Natural killer cell (primary cell): Measurements from ENCODE around the gene A2M. TPM values are rescaled to one million over a fixed set of nuclear protein-coding genes. Genes with fewer than 3 reads are reported as not detected.

Experiments used
- ATAC-seq, 3 donors: fragments of 150-1000 bp in 2 of 3; fragments of 200-7000 bp in 1 of 3; cut with Tn5 transposase; 1 replicate in 1 of 3; 2 replicates in 2 of 3; pipeline ENCODE4 v1.10.0; 2021; ENCODE audit warnings: mild to moderate bottlenecking in 2 of 3, moderate library complexity in 2 of 3
- DNase-seq, 2 donors: peaks; one replicate each; pipeline versions ENCODE4 v3.0.0 to v3.0.0-alpha.2; 2013 to 2021; ENCODE audit warnings: mixed read lengths in 1 of 2
- H3K27ac ChIP-seq: one replicate; pipeline ENCODE4 v1.5.1; 2013; ENCODE audit warnings: mild to moderate bottlenecking, low read length
- H3K27me3 ChIP-seq: one replicate; pipeline ENCODE4 v1.6.1; 2013; ENCODE audit warnings: low read length; ENCODE audit not compliant: control insufficient read depth, insufficient read depth
- H3K36me3 ChIP-seq: one replicate; pipeline ENCODE4 v1.6.1; 2013; ENCODE audit warnings: low read length; ENCODE audit not compliant: control insufficient read depth, insufficient read depth
- H3K4me1 ChIP-seq: one replicate; pipeline ENCODE4 v1.6.1; 2013; ENCODE audit warnings: low read length; ENCODE audit not compliant: control insufficient read depth, insufficient read depth
- H3K4me3 ChIP-seq: one replicate; pipeline ENCODE4 v1.5.1; 2013; ENCODE audit warnings: low read length
- H3K9me3 ChIP-seq: one replicate; pipeline ENCODE4 v1.6.1; 2013; ENCODE audit warnings: low read length; ENCODE audit not compliant: control insufficient read depth, insufficient read depth
- H3K27ac Mint-ChIP-seq, 2 donors: one replicate each; pipeline ENCODE4 v1.8.0; 2022; ENCODE audit warnings: mild to moderate bottlenecking in 2 of 2, mixed read lengths in 2 of 2, moderate library complexity in 1 of 2
- H3K27me3 Mint-ChIP-seq, 2 donors: one replicate each; pipeline ENCODE4 v1.8.0; 2022; ENCODE audit warnings: low read depth in 2 of 2, mixed read lengths in 2 of 2
- H3K36me3 Mint-ChIP-seq: one replicate; pipeline ENCODE4 v1.8.0; 2022; ENCODE audit warnings: mixed read lengths
- H3K4me1 Mint-ChIP-seq, 2 donors: one replicate each; pipeline ENCODE4 v1.8.0; 2022; ENCODE audit warnings: mixed read lengths in 2 of 2
- H3K4me3 Mint-ChIP-seq: one replicate; pipeline ENCODE4 v1.8.0; 2022; ENCODE audit warnings: mild to moderate bottlenecking, moderate library complexity, mixed read lengths
- H3K9me3 Mint-ChIP-seq, 2 donors: one replicate each; pipeline ENCODE4 v1.8.0; 2022; ENCODE audit warnings: mixed read lengths in 2 of 2
- CTCF ChIP-seq: fragments of 200-600 bp; IDR thresholded peaks from one replicate; pipeline ENCODE4 v1.8.0; 2022; ENCODE audit warnings: antibody characterized with exemption
- WGBS: methylation state at CpG from one replicate; pipeline ENCODE4 v1.1.7; 2013; ENCODE audit warnings: missing lambda C conversion rate; ENCODE audit not compliant: insufficient coverage; 5-methylcytosine and 5-hydroxymethylcytosine counted together
- intact Hi-C: fragments of 100-400 bp; cut with micrococcal nuclease; formaldehyde crosslinking; loops from one replicate; pipeline ENCODE4 v1.14.2; 2022
- total RNA-seq, 4 donors: library from RNA; stranded (reverse); fragments of 120-200 nt in 1 of 4; gene quantifications; one replicate each; pipeline versions ENCODE4 v1.2.3 to v1.2.4, GENCODE V29; 2013 to 2022

The A2M gene
- total RNA-seq, 3 donors from 2014 or later (not counting 1 experiment from before 2014, with no cell fraction given), result 0.08 TPM; not detected in 2

- TF ChIP-seq CTCF, result no peak
- Histone ChIP-seq H3K9me3 (no peaks in the 10 kb centered on the region), H3K27me3 (no peaks in the 10 kb centered on the region), H3K27ac (no peak overlapping the region), H3K4me3 (no peak overlapping the region), H3K36me3 (peaks cover 25% of the 10 kb centered on the region), H3K4me1 (no peaks in the 10 kb centered on the region)
- no peaks in the 10 kb centered on the region for H3K36me3 Mint-ChIP-seq
- no peak overlapping the region for H3K4me3 Mint-ChIP-seq
- H3K27me3 Mint-ChIP-seq, result no peaks in the 10 kb centered on the region
- no peaks in the 10 kb centered on the region for H3K9me3 Mint-ChIP-seq
- ATAC-seq (no peak), DNase-seq (no peak)
- intact Hi-C loops, result no loop called here
- peaks cover 0 to 6% of the 10 kb centered on the region in 2 donors for H3K4me1 Mint-ChIP-seq
- H3K27ac Mint-ChIP-seq, result no peak overlapping the region
- WGBS, result 96% methylated on average over 16 of the region's 16 CpGs
Observed at GRCh38 chr12:9124383-9125031, 8.8 kb upstream of the A2M start.

GRCh38 chr12:9123781-9124382 lies 8.2 kb upstream of the A2M start:
- no peak for TF ChIP-seq CTCF
- H3K4me3 ChIP-seq, result no peak overlapping the region
- no peaks in the 10 kb centered on the region for H3K9me3 Mint-ChIP-seq
- no peaks in the 10 kb centered on the region for H3K27me3 ChIP-seq
- no peak overlapping the region for H3K27ac Mint-ChIP-seq
- peaks cover 0 to 9% of the 10 kb centered on the region in 2 donors for H3K4me1 Mint-ChIP-seq
- H3K4me3 Mint-ChIP-seq, result no peak overlapping the region
- no peaks in the 10 kb centered on the region for H3K36me3 Mint-ChIP-seq
- peaks cover 25% of the 10 kb centered on the region for H3K36me3 ChIP-seq
- DNase-seq (no peak), ATAC-seq (no peak)
- H3K27ac ChIP-seq, result no peak overlapping the region
- no peaks in the 10 kb centered on the region for H3K9me3 ChIP-seq
- intact Hi-C loops, result no loop called here
- H3K4me1 ChIP-seq, result no peaks in the 10 kb centered on the region
- WGBS, result 93% methylated on average over 14 of the region's 14 CpGs
- no peaks in the 10 kb centered on the region for H3K27me3 Mint-ChIP-seq

GRCh38 chr12:9122091-9122609 lies 6.4 kb upstream of the A2M start:
- WGBS, result 94% methylated on average over 2 of the region's 3 CpGs

More at GRCh38 chr12:9122091-9122609, 6.4 kb upstream of the A2M start:
- H3K36me3 Mint-ChIP-seq, result no peaks in the 10 kb centered on the region
- H3K4me3 Mint-ChIP-seq, result no peak overlapping the region
- DNase-seq (no peak), ATAC-seq (no peak)
- H3K27ac ChIP-seq, result no peak overlapping the region
- no peaks in the 10 kb centered on the region for H3K27me3 Mint-ChIP-seq
- H3K4me1 ChIP-seq, result no peaks in the 10 kb centered on the region
- peaks cover 12% of the 10 kb centered on the region for H3K36me3 ChIP-seq
- H3K27ac Mint-ChIP-seq, result peak overlapping the region in 1 of 2 donors; percentile 22
- H3K27me3 ChIP-seq, result no peaks in the 10 kb centered on the region
- TF ChIP-seq CTCF, result no peak
- peaks cover 6 to 21% of the 10 kb centered on the region in 2 donors for H3K4me1 Mint-ChIP-seq
- H3K4me3 ChIP-seq, result no peak overlapping the region
- intact Hi-C loops, result no loop called here
- no peaks in the 10 kb centered on the region for H3K9me3 ChIP-seq
- no peaks in the 10 kb centered on the region for H3K9me3 Mint-ChIP-seq
